Measurements from ENCODE around the gene KCP. TPM values are rescaled to one million over a fixed set of nuclear protein-coding genes. Genes with fewer than 3 reads are reported as not detected.

KCP gene
- total RNA-seq, 3 donors from 2014 or later, result 0.33 to 2.2 (median 0.88) TPM

DNA sequence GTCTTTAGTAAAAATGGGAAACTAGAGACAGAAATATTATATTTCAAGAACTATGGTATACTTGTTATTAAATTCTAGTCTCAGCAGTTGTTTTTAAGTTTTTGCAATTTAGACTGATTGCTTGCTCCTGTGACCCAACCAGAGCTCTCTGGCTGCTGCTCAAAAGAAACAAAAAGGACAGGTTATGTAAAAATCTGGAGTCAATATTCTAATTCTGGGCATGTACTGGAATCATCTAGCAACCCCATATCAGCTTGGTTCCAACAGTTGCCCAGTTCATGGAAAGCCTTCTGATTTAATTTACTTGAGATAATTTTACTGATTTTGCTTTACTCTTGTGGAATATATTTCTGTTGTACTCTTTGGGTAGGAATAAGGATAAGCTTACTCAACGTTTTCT is 10.3 kb downstream of the KCP start:
- no peak for DNase-seq (ENCODE audit: low spot score in 2 of 2)
- Histone ChIP-seq H3K27ac (no peak overlapping the region), H3K4me1 (no peaks in the 10 kb centered on the region), H3K36me3 (no peaks in the 10 kb centered on the region), H3K4me3 (no peak overlapping the region), H3K9me3 (peaks cover 4 to 10% of the 10 kb centered on the region in 2 donors), H3K27me3 (no peaks in the 10 kb centered on the region)
- TF ChIP-seq POLR2A (IDR thresholded peaks at IDR 0.05) (no peak), CTCF (IDR thresholded peaks at IDR 0.05) (no peak), POLR2AphosphoS5 (IDR thresholded peaks at IDR 0.05) (no peak)
- intact Hi-C loops (cut with DNase I; ENCODE audit: low total_unique reads), result no loop called here

DNA sequence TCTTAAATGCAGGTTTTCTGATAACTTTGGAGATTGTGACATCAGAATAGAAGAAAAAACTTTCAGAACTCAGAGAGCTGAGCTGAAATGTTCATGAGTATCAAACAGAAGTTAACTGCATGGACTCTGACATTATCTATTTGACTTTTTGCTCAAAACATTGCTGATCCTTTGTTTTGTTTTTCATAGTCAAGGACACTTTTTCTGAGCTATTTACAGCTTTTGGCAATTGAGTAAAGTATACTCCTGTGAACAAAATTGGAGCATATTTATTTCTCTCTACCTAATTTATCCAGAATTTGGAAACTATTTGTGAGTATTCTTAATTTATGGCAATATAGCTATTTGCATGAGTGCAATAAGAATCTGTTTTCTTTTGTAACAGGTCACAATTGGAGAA is 11.1 kb downstream of the KCP start:
- TF ChIP-seq POLR2A (IDR thresholded peaks at IDR 0.05) (no peak), POLR2AphosphoS5 (IDR thresholded peaks at IDR 0.05) (no peak), CTCF (IDR thresholded peaks at IDR 0.05) (no peak)
- intact Hi-C loops (cut with DNase I; ENCODE audit: low total_unique reads), result no loop called here
- H3K27me3 ChIP-seq, result no peaks in the 10 kb centered on the region
- no peak overlapping the region for H3K27ac ChIP-seq
- peaks cover 4 to 10% of the 10 kb centered on the region in 2 donors for H3K9me3 ChIP-seq
- H3K4me3 ChIP-seq, result no peak overlapping the region
- no peaks in the 10 kb centered on the region for H3K36me3 ChIP-seq
- no peak for DNase-seq (ENCODE audit: low spot score in 2 of 2)
- no peaks in the 10 kb centered on the region for H3K4me1 ChIP-seq

DNA sequence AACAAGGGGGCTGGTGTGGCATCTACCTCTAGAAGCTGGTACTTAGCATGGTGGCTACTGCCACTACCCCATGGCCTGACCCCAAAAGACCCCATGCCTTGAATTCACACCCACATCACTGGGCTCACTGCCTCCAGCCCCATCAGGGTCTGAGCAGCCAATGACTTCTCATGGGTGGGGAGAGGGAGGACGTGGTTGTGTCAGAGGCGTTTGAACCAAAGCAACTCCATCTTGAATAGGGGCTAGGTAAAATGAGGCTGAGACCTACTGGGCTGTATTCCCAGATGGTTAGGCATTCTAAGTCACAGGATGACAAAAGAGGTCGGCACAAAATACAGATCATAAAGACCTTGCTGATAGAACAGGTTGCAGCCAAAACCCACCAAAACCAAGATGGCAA is 15.2 kb downstream of the KCP start:
- Histone ChIP-seq H3K9me3 (peaks cover 4 to 10% of the 10 kb centered on the region in 2 donors), H3K4me1 (no peaks in the 10 kb centered on the region), H3K4me3 (no peak overlapping the region), H3K27me3 (peaks cover 0 to 4% of the 10 kb centered on the region in 2 donors), H3K36me3 (no peaks in the 10 kb centered on the region), H3K27ac (no peak overlapping the region)
- TF ChIP-seq POLR2AphosphoS5 (IDR thresholded peaks at IDR 0.05) (no peak), POLR2A (IDR thresholded peaks at IDR 0.05) (no peak), CTCF (IDR thresholded peaks at IDR 0.05) (no peak)
- intact Hi-C loops (cut with DNase I; ENCODE audit: low total_unique reads), result no loop called here
- DNase-seq (ENCODE audit: low spot score in 2 of 2), result no peak

- Histone ChIP-seq H3K27me3 (peaks cover 0 to 4% of the 10 kb centered on the region in 2 donors), H3K36me3 (no peaks in the 10 kb centered on the region), H3K4me3 (no peak overlapping the region), H3K4me1 (no peaks in the 10 kb centered on the region), H3K27ac (no peak overlapping the region), H3K9me3 (peaks cover 0 to 3% of the 10 kb centered on the region in 2 donors)
- intact Hi-C loops (cut with DNase I; ENCODE audit: low total_unique reads), result no loop called here
- TF ChIP-seq POLR2AphosphoS5 (IDR thresholded peaks at IDR 0.05), result no peak
- no peak for TF ChIP-seq CTCF (IDR thresholded peaks at IDR 0.05)
- TF ChIP-seq POLR2A (IDR thresholded peaks at IDR 0.05), result no peak
- no peak for DNase-seq (ENCODE audit: low spot score in 2 of 2)
Observed at GRCh38 chr7:128894101-128894440, 16.4 kb downstream of the KCP start.

DNA sequence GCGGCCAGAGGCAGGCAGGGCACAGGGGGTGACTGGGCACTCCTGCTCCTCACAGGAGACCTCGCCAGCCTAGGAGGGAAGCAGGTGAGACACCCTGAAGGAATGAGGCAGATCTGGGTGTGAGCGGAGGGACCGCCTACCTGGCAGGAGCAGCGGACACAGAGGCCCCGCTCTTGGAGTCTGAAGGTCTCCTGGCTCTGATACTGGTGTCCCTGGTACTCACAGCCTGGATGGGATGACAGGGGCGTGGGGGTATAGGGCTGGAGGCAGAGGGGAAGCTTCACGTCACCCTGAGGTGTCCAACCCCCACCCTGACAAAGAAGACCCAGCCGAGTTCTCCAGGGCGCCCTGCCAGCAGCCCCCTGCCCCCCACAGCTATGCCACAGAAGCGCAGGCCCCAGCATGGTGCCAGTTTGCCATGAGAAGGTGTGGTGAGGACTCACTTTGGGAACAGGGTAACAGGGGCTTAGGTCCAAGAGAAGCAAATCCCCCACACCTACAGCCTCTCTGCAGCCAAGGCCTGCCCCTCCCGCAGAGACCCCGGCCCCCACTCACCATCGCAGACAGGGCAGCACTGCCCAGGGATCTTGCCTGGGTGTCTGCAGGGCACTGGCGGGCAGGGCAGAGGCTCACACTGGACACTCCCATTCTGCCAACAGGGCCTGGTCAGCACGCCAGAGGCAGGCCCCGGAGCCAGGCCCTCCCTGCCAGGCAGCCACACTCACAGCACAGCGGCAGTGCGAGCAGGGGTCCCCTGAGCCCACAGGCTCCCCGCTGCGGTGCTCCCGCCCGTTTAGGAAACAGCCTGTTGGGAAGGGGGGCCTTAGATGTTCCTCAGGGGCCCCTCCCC is 17.0 kb downstream of the KCP start:
- intact Hi-C loops (cut with DNase I; ENCODE audit: low total_unique reads), result no loop called here
- DNase-seq (ENCODE audit: low spot score in 2 of 2), result no peak
- Histone ChIP-seq H3K27ac (no peak overlapping the region), H3K4me1 (no peaks in the 10 kb centered on the region), H3K4me3 (no peak overlapping the region), H3K9me3 (no peaks in the 10 kb centered on the region), H3K27me3 (peaks cover 0 to 4% of the 10 kb centered on the region in 2 donors), H3K36me3 (no peaks in the 10 kb centered on the region)
- no peak for TF ChIP-seq POLR2AphosphoS5 (IDR thresholded peaks at IDR 0.05)
- no peak for TF ChIP-seq CTCF (IDR thresholded peaks at IDR 0.05)
- TF ChIP-seq POLR2A (IDR thresholded peaks at IDR 0.05), result no peak

Data from breast epithelium (tissue), 4 donors.